H7 (cell line): ENCODE results near the gene SRRM4. TPM values are rescaled to one million over a fixed set of nuclear protein-coding genes. Genes with fewer than 3 reads are reported as not detected.
A peak's percentile ranks its signal among the peaks of the same experiment; 100 is the strongest.
"Not testable (repeated sequence)": the region's sequence is repeated elsewhere in the genome, so short reads cannot be mapped to it uniquely, and the experiment has no call there.

Experiments
- DNase-seq: peaks from one replicate; pipeline ENCODE4 v3.0.0; 2012
- H3K27me3 ChIP-seq: 2 replicates; pipeline ENCODE4 v1.6.0; 2011; ENCODE audit warnings: mild to moderate bottlenecking, low read length; ENCODE audit not compliant: control insufficient read depth, insufficient read depth
- H3K36me3 ChIP-seq: replicated peaks from 2 replicates; pipeline ENCODE4 v1.5.1; 2011; ENCODE audit warnings: low read length; ENCODE audit not compliant: control insufficient read depth, insufficient read depth
- H3K4me3 ChIP-seq: 2 replicates; pipeline ENCODE4 v1.5.1; 2011; ENCODE audit warnings: low read depth, mild to moderate bottlenecking, control low read depth, low read length, moderate library complexity; ENCODE audit not compliant: insufficient read depth
- total RNA-seq: library from RNA; depleted of rRNA; stranded (reverse); fragments of >200 nt; shearing (Covaris generic); gene quantifications from 2 replicates; pipeline ENCODE4 v1.2.3, GENCODE V29; 2014

The SRRM4 gene
- total RNA-seq, 1 experiment from 2014 or later: 0.76 TPM

- DNase-seq: no peak
Measured at GRCh38 chr12:119100933-119101332, 119.6 kb downstream of the SRRM4 start.

GRCh38 chr12:119102274-119102673 lies 120.9 kb downstream of the SRRM4 start:
- Histone ChIP-seq H3K4me3 (no peak overlapping the region), H3K27me3 (no peaks in the 10 kb centered on the region)
- no peak for DNase-seq

More at GRCh38 chr12:119100933-119101332, 119.6 kb downstream of the SRRM4 start:
- Histone ChIP-seq H3K4me3 (no peak overlapping the region), H3K27me3 (no peaks in the 10 kb centered on the region), H3K36me3 (no peaks in the 10 kb centered on the region)

DNA sequence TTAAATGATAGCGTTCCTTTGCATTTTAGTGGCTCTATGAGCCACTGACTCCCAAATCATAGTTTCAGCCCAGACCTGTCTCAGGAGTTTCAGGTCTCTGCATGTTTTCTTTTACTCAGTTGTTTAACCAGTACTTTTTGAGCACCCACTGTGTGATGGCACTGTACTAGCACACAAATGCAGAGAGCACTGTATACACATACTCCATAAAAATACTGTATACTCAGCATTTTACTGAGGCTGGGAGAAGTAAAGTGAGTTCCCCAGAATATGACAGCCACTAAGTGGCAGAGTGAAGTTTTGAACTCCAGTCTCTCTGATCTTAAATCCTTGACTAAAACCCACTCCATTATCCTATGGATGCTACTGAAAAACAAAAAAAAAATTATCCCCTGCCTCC lies 121.4 kb downstream of the SRRM4 start:
- H3K36me3 ChIP-seq: no peaks in the 10 kb centered on the region
- H3K4me3 ChIP-seq: no peak overlapping the region
- H3K27me3 ChIP-seq: no peaks in the 10 kb centered on the region
- DNase-seq: no peak

More at GRCh38 chr12:119102274-119102673, 120.9 kb downstream of the SRRM4 start:
- H3K36me3 ChIP-seq: no peaks in the 10 kb centered on the region

DNA sequence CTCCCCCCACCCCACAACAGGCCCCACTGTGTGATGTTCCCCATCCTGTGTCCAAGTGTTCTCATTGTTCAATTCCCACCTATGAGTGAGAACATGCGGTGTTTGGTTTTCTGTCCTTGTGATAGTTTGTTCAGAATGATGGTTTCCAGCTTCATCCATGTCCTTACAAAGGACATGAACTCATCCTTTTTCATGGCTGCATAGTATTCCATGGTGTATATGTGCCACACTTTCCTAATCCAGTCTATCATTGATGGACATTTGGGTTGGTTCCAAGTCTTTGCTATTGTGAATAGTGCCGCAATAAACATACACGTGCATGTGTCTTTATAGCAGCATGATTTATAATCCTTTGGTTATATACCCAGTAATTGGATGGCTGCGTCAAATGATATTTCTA lies 123.6 kb downstream of the SRRM4 start:
- not testable (repeated sequence) for H3K27me3 ChIP-seq, H3K36me3 ChIP-seq, H3K4me3 ChIP-seq, DNase-seq

- DNase-seq: no peak
- Histone ChIP-seq H3K27me3 (no peaks in the 10 kb centered on the region), H3K4me3 (no peak overlapping the region), H3K36me3 (no peaks in the 10 kb centered on the region)
Measured at GRCh38 chr12:119113496-119113986, 132.2 kb downstream of the SRRM4 start.

DNA sequence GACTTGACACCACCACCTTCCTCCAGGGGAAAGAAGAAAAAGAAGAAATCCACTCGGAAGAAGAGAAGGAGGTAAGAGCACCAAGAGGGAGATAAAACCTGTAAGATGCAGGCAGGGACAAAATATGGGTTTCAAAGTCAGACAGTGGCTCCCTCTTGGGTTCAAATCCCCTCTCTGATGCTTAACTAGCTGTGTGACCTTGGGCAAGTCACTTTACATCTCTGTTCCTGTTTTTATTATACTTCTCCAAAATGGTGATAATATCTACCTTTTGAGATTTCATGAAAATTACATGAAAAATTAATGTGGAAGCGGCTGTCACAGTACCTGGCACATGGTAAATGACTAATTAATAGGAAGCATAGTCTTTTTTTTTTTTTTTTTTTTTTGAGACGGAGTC lies 133.0 kb downstream of the SRRM4 start:
- no peak for DNase-seq
- Histone ChIP-seq H3K36me3 (no peaks in the 10 kb centered on the region), H3K27me3 (no peaks in the 10 kb centered on the region), H3K4me3 (no peak overlapping the region)

DNA sequence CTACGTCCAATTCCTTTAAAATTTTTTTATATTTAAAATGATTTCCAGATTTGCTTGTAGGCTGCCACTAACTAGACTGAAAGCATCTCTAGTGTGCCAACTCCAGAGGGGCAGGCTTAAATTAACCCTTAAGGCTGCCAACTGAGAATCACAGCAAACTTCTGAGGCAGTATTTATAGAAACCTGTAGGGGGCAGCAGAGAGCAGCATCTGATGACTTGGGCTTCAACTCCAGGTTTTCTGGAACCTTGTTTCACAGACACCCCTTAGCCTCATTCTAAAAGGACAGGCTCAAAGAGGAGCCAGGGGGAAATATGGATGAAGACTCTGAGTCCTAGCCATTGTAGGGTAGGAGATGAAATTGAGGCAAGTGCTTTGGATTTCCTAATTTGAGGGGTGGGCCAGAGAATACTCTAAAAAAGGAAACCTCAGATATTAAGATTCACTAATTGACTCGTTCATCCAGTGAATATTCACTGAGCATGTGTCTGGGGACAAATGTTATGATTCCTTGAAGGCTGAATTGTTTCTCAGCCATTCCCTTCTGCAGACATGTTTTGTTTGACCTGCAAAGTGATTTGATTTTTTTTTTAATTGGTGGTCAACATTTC lies 134.1 kb downstream of the SRRM4 start:
- peak; percentile 74 for DNase-seq
- Histone ChIP-seq H3K4me3 (no peak overlapping the region), H3K27me3 (no peaks in the 10 kb centered on the region), H3K36me3 (no peaks in the 10 kb centered on the region)

DNA sequence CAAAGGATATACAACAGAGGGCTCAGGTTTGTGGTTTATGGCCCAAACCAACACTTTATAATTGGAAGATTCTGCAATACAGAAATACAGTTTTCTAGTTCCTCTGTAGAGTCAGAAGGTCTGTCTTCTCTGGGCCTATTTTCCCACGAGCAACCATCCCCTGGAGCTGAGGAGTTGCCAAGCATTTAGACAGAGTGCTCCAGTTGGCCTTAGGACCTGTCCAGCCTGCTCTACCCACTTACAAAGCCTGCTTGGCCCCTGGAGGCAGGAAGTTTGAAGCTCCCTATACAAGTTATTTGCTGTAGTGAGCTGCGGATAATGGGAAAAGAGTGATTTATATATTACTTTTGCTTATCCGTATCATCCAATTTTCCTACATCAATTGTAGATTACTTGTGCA lies 136.6 kb downstream of the SRRM4 start:
- no peaks in the 10 kb centered on the region for H3K27me3 ChIP-seq
- no peak overlapping the region for H3K4me3 ChIP-seq
- DNase-seq: no peak
- no peaks in the 10 kb centered on the region for H3K36me3 ChIP-seq

GRCh38 chr12:119118625-119119024 lies 137.3 kb downstream of the SRRM4 start:
- H3K4me3 ChIP-seq: no peak overlapping the region
- no peaks in the 10 kb centered on the region for H3K36me3 ChIP-seq
- no peaks in the 10 kb centered on the region for H3K27me3 ChIP-seq
- DNase-seq: no peak

DNA sequence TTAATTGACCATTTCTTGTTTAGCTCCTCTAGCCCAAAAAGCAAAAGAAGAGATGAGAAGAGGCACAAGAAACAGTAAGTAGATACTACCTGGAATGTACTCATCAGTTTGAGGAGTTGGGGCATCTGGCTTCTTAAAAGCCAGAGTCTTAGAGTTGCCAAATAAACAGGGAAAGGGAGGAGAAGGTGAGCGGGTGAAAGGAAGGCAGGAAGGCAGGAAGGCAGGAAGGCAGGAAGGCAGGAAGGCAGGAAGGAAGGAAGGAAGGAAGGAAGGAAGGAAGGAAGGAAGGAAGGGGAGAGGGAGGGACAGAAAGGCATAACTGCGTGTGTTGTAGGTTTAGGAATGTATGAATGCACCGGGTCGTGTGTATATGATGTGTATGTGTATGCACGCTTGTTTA lies 140.7 kb downstream of the SRRM4 start:
- H3K4me3 ChIP-seq: no peak overlapping the region
- DNase-seq: no peak
- no peaks in the 10 kb centered on the region for H3K27me3 ChIP-seq
- no peaks in the 10 kb centered on the region for H3K36me3 ChIP-seq

GRCh38 chr12:119122751-119123150 lies 141.4 kb downstream of the SRRM4 start:
- DNase-seq: no peak
- Histone ChIP-seq H3K4me3 (no peak overlapping the region), H3K27me3 (no peaks in the 10 kb centered on the region), H3K36me3 (no peaks in the 10 kb centered on the region)

DNA sequence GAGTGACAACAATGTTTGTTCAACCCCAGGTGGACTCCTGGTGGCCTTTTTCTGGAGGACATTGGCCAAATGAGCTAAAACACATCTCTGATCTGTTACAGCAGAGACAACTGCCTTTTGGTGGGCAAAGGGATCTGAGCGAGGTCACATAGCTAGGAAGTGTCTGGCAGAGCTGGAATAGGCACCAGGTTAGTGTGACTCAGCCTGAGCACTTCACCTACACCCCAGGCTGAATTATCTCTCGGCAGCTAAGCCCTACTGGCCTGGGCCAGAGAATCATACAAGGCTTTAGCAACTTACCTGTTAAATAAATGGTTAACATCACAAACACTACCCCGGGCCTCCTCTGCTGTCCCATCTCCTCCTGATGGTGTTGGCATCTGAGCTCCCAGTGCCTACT lies 147.2 kb downstream of the SRRM4 start:
- no peak for DNase-seq

GRCh38 chr12:119129827-119130434 lies 148.6 kb downstream of the SRRM4 start:
- H3K27me3 ChIP-seq: no peaks in the 10 kb centered on the region
- no peak for DNase-seq
- no peak overlapping the region for H3K4me3 ChIP-seq

More for the DNA sequence above, 147.2 kb downstream of the SRRM4 start:
- Histone ChIP-seq H3K36me3 (no peaks in the 10 kb centered on the region), H3K4me3 (no peak overlapping the region), H3K27me3 (no peaks in the 10 kb centered on the region)

GRCh38 chr12:119130523-119130922 lies 149.2 kb downstream of the SRRM4 start:
- Histone ChIP-seq H3K4me3 (no peak overlapping the region), H3K36me3 (no peaks in the 10 kb centered on the region), H3K27me3 (no peaks in the 10 kb centered on the region)
- DNase-seq: no peak

More at GRCh38 chr12:119129827-119130434, 148.6 kb downstream of the SRRM4 start:
- H3K36me3 ChIP-seq: no peaks in the 10 kb centered on the region

DNA sequence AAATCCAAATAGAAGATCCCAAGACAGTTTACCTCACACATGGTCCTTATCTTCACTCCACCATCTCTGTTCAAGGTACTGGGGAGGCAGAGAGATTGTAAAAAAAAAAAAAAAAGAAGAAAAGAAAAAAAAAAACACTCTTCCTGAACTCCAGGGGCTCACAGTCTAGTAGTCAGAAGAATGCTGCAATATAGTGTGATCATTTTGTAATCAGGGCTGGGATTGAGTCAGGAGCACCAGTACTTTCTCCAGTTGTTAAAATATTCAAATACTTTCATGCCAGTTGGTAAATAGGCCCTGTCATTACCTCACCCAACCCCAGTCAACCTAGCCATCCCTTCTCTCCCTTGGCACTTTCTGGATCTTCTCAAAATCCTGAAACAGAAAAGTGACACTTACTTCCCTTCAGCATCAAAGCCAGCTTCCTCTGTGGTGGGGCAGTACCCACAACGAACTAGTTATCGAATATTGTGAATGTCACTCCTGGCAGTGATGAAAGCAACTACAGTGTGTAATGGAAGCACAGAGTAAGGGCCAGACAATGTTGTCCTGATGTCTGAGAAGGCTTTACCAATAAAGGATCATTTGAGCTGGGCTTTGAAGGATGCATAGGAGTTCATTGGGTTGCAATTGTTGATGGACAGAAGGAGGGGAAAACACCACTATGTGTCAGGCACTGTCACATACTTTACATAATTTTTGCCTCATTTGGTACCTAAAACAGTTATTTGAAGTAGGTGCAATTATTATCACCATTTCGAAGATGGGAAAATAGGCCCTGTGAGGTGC lies 153.1 kb downstream of the SRRM4 start:
- Histone ChIP-seq H3K4me3 (no peak overlapping the region), H3K36me3 (peaks cover 2% of the 10 kb centered on the region; the same call in 1 of the 2 replicates), H3K27me3 (no peaks in the 10 kb centered on the region)
- no peak for DNase-seq
